ENCODE data around the gene GLIS1. TPM values are rescaled to one million over a fixed set of nuclear protein-coding genes. Genes with fewer than 3 reads are reported as not detected.

GLIS1 gene
- total and polyA plus RNA-seq, 2 donors (not counting 3 experiments of a cell fraction or from before 2014, with no cell fraction given): not detected

DNA sequence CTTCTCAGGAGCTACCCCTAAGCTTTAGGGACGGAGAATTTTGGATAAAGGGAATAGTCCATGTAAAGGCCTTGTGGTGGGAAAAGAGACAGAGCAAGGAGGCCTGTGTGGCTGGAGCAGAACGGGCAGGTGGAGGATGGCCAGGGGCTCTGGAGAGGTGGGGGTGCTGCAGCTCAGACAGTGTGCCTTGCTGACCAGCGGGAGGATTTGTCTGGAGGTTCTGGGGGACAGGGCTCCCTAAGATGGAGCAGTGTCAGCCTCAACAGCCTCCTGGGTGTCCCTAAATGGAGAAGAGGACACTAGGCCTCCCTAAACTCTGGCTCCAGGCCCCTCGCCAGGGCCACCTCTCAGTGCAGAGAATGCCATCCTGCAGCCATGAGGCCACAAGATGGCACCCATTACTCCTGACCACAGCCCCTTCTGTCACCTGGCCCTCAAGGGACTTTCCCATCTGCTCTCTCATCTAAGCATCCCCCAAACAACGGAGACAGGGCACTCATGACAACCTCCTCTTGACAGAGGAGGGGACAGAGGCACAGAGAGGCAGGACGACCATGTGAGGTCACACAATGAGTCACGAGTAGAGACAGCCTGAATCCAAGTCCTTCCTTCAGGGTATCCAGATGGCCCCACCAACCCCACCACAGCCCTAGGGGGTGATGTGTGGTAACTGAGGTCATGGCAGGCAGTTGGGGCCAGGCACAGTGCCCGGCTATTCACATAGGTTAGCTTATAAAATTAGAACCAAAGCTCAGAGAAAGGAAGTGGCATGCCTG lies 185.0 kb downstream of the GLIS1 start:
- FAIRE-seq (no peak), DNase-seq (ENCODE audit: low read depth, low spot score) (no peak)
- Histone ChIP-seq H3K9me3 (replicated peaks; ENCODE audit: control insufficient read depth, insufficient read depth, low read length) (no peaks in the 10 kb centered on the region), H3K9ac (replicated peaks; ENCODE audit: extremely low read depth, insufficient read depth, low read length) (no peak overlapping the region), H3K79me2 (ENCODE audit: control insufficient read depth, insufficient read depth, low read length) (no peaks in the 10 kb centered on the region), H3K4me3 (replicated peaks in 1 of 3; ENCODE audit: insufficient read depth in 1 of 3, low read depth in 1 of 3, low read length in 3 of 3) (no peak overlapping the region), H3K9me1 (replicated peaks; ENCODE audit: control insufficient read depth, extremely low read depth, insufficient read depth, low read length) (no peaks in the 10 kb centered on the region), H3K4me1 (ENCODE audit: control insufficient read depth, extremely low read depth, insufficient read depth, low read length) (no peaks in the 10 kb centered on the region), H3K27me3 (ENCODE audit: control insufficient read depth in 2 of 2, insufficient read depth in 2 of 2, low read length in 2 of 2) (no peaks in the 10 kb centered on the region), H3K36me3 (ENCODE audit: control insufficient read depth in 2 of 2, extremely low read depth in 1 of 2, insufficient read depth in 2 of 2, low read length in 2 of 2) (no peaks in the 10 kb centered on the region), H2AFZ (ENCODE audit: low read depth, low read length) (no peak overlapping the region), H3K27ac (ENCODE audit: insufficient read depth, low read depth, low read length) (no peak overlapping the region), H3K4me2 (ENCODE audit: insufficient read depth, low read length) (no peak overlapping the region), H4K20me1 (replicated peaks; ENCODE audit: control insufficient read depth, extremely low read depth, insufficient read depth, low read length) (no peaks in the 10 kb centered on the region)
- TF ChIP-seq POLR2AphosphoS5 (IDR thresholded peaks at IDR 0.05; ENCODE audit: insufficient read depth, low read depth, low read length): no peak
- TF ChIP-seq POLR2A (IDR thresholded peaks at IDR 0.05; ENCODE audit: low read depth, low read length): no peak
- TF ChIP-seq CTCF (IDR thresholded peaks at IDR 0.05; ENCODE audit: extremely low read depth in 1 of 2, insufficient read depth in 1 of 2, low read depth in 1 of 2, low read length in 2 of 2): no peak
- TF ChIP-seq EZH2 (IDR thresholded peaks at IDR 0.05; ENCODE audit: borderline replicate concordance, low read depth, low read length, severe bottlenecking): no peak
- TF ChIP-seq GATA2 (IDR thresholded peaks at IDR 0.05; ENCODE audit: insufficient read depth, insufficient read length, low read depth, low read length): no peak
- TF ChIP-seq, protein P1, sequence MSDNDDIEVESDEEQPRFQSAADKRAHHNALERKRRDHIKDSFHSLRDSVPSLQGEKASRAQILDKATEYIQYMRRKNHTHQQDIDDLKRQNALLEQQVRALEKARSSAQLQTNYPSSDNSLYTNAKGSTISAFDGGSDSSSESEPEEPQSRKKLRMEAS (IDR thresholded peaks at IDR 0.05; ENCODE audit: insufficient read depth, insufficient read length): no peak
- TF ChIP-seq JUN (IDR thresholded peaks at IDR 0.05; ENCODE audit: borderline replicate concordance, insufficient read depth, insufficient read length, low read depth): no peak
- TF ChIP-seq MYC (IDR thresholded peaks at IDR 0.05; ENCODE audit: low read depth, low read length): no peak
- no peak for TF ChIP-seq FOS (IDR thresholded peaks at IDR 0.05; ENCODE audit: borderline replicate concordance, insufficient read depth, low read length)
- CTCF ChIA-PET: no interaction called here
- no TSS peak for BruUV-seq (replicated peaks)
- POLR2A ChIA-PET: no interaction called here
- intact Hi-C loops (cut with micrococcal nuclease): no loop called here
- dilution Hi-C loops (cut with MboI; ENCODE audit: extremely low pct_ligation_motif_present, low sequenced_read_pairs): no loop called here
